ENCODE data around the gene PRR12. TPM values are rescaled to one million over a fixed set of nuclear protein-coding genes. Genes with fewer than 3 reads are reported as not detected.

The PRR12 gene
- polyA plus RNA-seq, 1 experiment, result 0.36 TPM

GRCh38 chr19:49589502-49589905 is 1.5 kb upstream of the PRR12 start:
- Histone ChIP-seq H3K9me3 (ENCODE audit: control insufficient read depth, insufficient read depth, low read length) (no peaks in the 10 kb centered on the region; the same call in 1 of the 2 replicates), H3K4me3 (ENCODE audit: low read depth, low read length) (no peak overlapping the region), H3K27me3 (ENCODE audit: control insufficient read depth, insufficient read depth, low read length) (no peaks in the 10 kb centered on the region), H3K27ac (ENCODE audit: low read depth, low read length) (no peak overlapping the region)
- no peak for TF ChIP-seq CTCF (IDR thresholded peaks at IDR 0.05; ENCODE audit: low read depth, low read length)
- DNase-seq (ENCODE audit: low read depth, low spot score), result no peak
- ChIA-PET CTCF (interaction anchor here (0.7 to 2.6 kb wide), 2 partner anchors 19 to 113 kb away, joined by 5 to 8 read pairs; no protein-coding TSS in a partner anchor), POLR2A (interaction anchor here (0.9 to 3.0 kb wide), 7 partner anchors 10 to 87 kb away, joined by 3 to 25 read pairs (median 6); partner anchors contain the start of genes NOSIP, PRMT1, PRRG2 and RRAS)

- H3K27ac ChIP-seq (ENCODE audit: low read depth, low read length), result peak overlapping the region; percentile 68
- peak; percentile 88 for DNase-seq (ENCODE audit: low read depth, low spot score)
- POLR2A ChIA-PET, result interaction anchor here (0.5 to 3.0 kb wide), 12 partner anchors 11 to 380 kb away, joined by 3 to 25 read pairs (median 4); partner anchors contain the start of genes NOSIP, PRMT1, PRRG2 and RPS11
- no peaks in the 10 kb centered on the region for H3K27me3 ChIP-seq (ENCODE audit: control insufficient read depth, insufficient read depth, low read length)
- no peaks in the 10 kb centered on the region; the same call in 1 of the 2 replicates for H3K9me3 ChIP-seq (ENCODE audit: control insufficient read depth, insufficient read depth, low read length)
- TF ChIP-seq CTCF (IDR thresholded peaks at IDR 0.05; ENCODE audit: low read depth, low read length), result 0 out of 2 replicates have a peak, but pooled peaks have one; percentile 3
- peak overlapping the region; percentile 78 for H3K4me3 ChIP-seq (ENCODE audit: low read depth, low read length)
- CTCF ChIA-PET, result interaction anchor here (2.6 kb wide), 1 partner anchor 20 kb away, joined by 8 read pairs; no protein-coding TSS in a partner anchor
These were observed 661 bp upstream of the PRR12 start for GRCh38 chr19:49590071-49590970.

- Histone ChIP-seq H3K27me3 (ENCODE audit: control insufficient read depth, insufficient read depth, low read length) (no peaks in the 10 kb centered on the region), H3K9me3 (ENCODE audit: control insufficient read depth, insufficient read depth, low read length) (no peaks in the 10 kb centered on the region; the same call in 1 of the 2 replicates), H3K4me3 (ENCODE audit: low read depth, low read length) (peak overlapping the region; percentile 86), H3K27ac (ENCODE audit: low read depth, low read length) (peak overlapping the region; percentile 39)
- ChIA-PET POLR2A (interaction anchor here (0.6 to 3.0 kb wide), 4 partner anchors 12 to 50 kb away, joined by 3 to 22 read pairs (median 8); partner anchors contain the start of genes RRAS and SCAF1), CTCF (no interaction called here)
- no peak for TF ChIP-seq CTCF (IDR thresholded peaks at IDR 0.05; ENCODE audit: low read depth, low read length)
- no peak for DNase-seq (ENCODE audit: low read depth, low spot score)
These were observed 926 bp downstream of the PRR12 start for GRCh38 chr19:49591731-49592485.

GRCh38 chr19:49592486-49593232 is 1.7 kb downstream of the PRR12 start:
- CTCF ChIA-PET, result interaction anchor here (1.0 kb wide), 1 partner anchor 76 kb away, joined by 3 read pairs; no protein-coding TSS in a partner anchor
- peak overlapping the region; percentile 39 for H3K27ac ChIP-seq (ENCODE audit: low read depth, low read length)
- no peak for TF ChIP-seq CTCF (IDR thresholded peaks at IDR 0.05; ENCODE audit: low read depth, low read length)

More at GRCh38 chr19:49592486-49593232, 1.7 kb downstream of the PRR12 start:
- Histone ChIP-seq H3K4me3 (ENCODE audit: low read depth, low read length) (peak overlapping the region; percentile 86), H3K27me3 (ENCODE audit: control insufficient read depth, insufficient read depth, low read length) (no peaks in the 10 kb centered on the region), H3K9me3 (ENCODE audit: control insufficient read depth, insufficient read depth, low read length) (no peaks in the 10 kb centered on the region; the same call in 1 of the 2 replicates)
- POLR2A ChIA-PET, result interaction anchor here (0.6 to 3.0 kb wide), 7 partner anchors 13 to 65 kb away, joined by 3 to 22 read pairs (median 4); partner anchors contain the start of genes RCN3, RRAS and SCAF1
- DNase-seq (ENCODE audit: low read depth, low spot score), result no peak

All from AG04450 (cell line).